Panc1 (cell line): ENCODE results near the gene GKN1.
A peak's percentile ranks its signal among the peaks of the same experiment; 100 is the strongest.

Experiments
- POLR2AphosphoS5 ChIP-seq: IDR thresholded peaks from 2 replicates; pipeline ENCODE4 v1.6.1; 2012; ENCODE audit warnings: mild to moderate bottlenecking, low read depth, low read length, moderate library complexity
- SIN3A ChIP-seq: IDR thresholded peaks from 2 replicates; pipeline ENCODE4 v1.6.1; 2012; ENCODE audit warnings: low read depth, mild to moderate bottlenecking, low read length, moderate library complexity, borderline replicate concordance; ENCODE audit not compliant: insufficient read depth
- TCF7L2 ChIP-seq: IDR thresholded peaks from 2 replicates; pipeline ENCODE4 v1.6.1; 2011; ENCODE audit warnings: mild to moderate bottlenecking, low read depth, low read length, inconsistent platforms
- TF ChIP-seq, protein P1 (sequence below): fragments of 450-650 bp; IDR thresholded peaks from 2 replicates; pipeline ENCODE4 v1.5.1; 2017; ENCODE audit warnings: mild to moderate bottlenecking
- TF ChIP-seq, protein P2 (sequence below), 2 experiments: IDR thresholded peaks; 2 replicates each; pipeline ENCODE4 v1.6.1; 2011 to 2012; ENCODE audit warnings: low read depth in 2 of 2, control low read depth in 1 of 2, low read length in 1 of 2, mild to moderate bottlenecking in 1 of 2, moderate library complexity in 1 of 2; ENCODE audit not compliant: insufficient read depth in 1 of 2

DNA sequence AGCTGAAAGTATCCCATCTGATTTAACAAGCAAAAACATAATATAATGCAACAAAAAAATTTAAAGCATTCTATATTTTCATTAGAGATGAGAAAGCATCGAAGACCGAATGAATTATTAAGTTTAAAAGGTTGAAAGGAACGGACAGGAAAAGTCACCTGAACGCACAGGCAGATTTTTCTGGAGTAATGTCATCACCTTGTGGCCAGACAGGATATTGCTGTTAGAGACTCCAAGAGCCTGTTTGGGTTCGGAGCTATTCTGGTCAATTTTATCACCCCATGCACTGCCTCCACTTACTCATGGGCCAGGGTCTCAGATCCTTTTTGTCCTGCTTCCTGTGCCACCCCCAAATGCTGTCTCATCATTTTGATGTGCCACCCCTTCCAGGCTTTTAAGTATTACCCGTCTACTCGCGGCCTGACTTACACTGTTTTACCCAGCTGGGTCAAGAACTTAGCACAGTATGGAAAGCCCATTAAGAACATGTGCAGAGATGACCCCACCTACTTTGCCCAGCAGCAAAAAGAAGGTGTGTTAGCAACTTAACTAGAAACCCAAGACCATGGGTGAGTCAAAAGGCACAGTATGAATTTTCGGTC lies 49.0 kb upstream of the GKN1 start:
- no peak for TF ChIP-seq POLR2AphosphoS5
- TF ChIP-seq, protein P1, sequence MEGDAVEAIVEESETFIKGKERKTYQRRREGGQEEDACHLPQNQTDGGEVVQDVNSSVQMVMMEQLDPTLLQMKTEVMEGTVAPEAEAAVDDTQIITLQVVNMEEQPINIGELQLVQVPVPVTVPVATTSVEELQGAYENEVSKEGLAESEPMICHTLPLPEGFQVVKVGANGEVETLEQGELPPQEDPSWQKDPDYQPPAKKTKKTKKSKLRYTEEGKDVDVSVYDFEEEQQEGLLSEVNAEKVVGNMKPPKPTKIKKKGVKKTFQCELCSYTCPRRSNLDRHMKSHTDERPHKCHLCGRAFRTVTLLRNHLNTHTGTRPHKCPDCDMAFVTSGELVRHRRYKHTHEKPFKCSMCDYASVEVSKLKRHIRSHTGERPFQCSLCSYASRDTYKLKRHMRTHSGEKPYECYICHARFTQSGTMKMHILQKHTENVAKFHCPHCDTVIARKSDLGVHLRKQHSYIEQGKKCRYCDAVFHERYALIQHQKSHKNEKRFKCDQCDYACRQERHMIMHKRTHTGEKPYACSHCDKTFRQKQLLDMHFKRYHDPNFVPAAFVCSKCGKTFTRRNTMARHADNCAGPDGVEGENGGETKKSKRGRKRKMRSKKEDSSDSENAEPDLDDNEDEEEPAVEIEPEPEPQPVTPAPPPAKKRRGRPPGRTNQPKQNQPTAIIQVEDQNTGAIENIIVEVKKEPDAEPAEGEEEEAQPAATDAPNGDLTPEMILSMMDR: peak; percentile 98
- no peak for TF ChIP-seq TCF7L2
- TF ChIP-seq, protein P2, sequence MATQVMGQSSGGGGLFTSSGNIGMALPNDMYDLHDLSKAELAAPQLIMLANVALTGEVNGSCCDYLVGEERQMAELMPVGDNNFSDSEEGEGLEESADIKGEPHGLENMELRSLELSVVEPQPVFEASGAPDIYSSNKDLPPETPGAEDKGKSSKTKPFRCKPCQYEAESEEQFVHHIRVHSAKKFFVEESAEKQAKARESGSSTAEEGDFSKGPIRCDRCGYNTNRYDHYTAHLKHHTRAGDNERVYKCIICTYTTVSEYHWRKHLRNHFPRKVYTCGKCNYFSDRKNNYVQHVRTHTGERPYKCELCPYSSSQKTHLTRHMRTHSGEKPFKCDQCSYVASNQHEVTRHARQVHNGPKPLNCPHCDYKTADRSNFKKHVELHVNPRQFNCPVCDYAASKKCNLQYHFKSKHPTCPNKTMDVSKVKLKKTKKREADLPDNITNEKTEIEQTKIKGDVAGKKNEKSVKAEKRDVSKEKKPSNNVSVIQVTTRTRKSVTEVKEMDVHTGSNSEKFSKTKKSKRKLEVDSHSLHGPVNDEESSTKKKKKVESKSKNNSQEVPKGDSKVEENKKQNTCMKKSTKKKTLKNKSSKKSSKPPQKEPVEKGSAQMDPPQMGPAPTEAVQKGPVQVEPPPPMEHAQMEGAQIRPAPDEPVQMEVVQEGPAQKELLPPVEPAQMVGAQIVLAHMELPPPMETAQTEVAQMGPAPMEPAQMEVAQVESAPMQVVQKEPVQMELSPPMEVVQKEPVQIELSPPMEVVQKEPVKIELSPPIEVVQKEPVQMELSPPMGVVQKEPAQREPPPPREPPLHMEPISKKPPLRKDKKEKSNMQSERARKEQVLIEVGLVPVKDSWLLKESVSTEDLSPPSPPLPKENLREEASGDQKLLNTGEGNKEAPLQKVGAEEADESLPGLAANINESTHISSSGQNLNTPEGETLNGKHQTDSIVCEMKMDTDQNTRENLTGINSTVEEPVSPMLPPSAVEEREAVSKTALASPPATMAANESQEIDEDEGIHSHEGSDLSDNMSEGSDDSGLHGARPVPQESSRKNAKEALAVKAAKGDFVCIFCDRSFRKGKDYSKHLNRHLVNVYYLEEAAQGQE (IDR thresholded peaks at IDR 0.05; ENCODE audit: insufficient read depth in 1 of 2, low read depth in 2 of 2, low read length in 1 of 2): no peak
- no peak for TF ChIP-seq SIN3A
